ENCODE results near the gene HIVEP2.

HIVEP2 gene

DNA sequence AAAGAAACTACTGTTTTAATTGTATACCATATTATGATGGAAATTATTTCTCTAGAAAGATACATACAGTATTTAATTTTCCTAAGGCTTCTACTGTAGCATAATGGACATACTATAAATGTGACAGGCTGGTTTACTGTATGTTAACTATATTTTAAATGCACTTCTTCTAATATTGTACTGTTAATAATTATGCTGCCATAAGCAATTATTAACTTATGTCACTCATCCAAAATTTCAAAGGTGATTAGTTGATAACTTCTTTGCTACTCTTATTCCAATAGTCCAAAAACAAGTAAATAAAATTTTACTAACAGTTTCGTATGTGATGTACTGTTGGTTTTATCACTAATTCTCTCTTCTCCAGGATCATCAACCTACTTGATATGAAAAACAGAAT, 28.1 kb downstream of the HIVEP2 start:
- no peak for DNase-seq

DNA sequence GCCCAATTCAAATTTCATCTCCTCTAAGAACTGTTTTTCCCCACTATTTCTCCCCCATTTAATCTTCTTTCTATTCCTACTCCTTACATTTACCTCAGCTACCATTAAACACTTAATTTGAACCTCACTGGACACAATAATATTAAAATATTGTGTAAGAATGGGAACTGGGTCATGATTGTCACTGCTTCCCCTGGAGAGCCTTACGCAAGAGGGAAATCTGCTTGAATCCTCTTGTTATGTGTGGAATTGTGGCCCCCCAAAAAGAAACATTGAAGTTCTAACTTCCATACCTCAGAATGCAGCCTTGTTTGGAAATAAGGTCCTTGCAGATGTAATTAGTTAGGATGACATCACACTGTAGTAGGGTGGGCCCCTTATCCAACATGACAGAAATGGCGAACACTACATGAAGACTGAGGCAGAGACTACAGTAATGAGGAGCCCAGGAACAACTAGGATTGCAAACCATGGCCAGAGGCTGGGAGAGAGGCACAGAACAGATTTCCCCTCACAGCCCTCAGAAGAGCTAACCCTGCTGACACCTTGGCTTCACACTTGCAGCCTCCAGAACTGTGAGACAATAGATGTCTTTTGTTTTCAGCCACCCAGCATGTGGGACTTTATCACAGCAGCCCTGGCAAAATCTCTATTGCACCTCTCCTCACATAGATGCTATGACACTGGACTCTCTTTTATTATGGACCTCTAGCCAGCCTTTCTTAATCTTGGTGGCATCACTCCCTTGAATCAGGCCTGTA, 29.9 kb downstream of the HIVEP2 start:
- DNase-seq = no peak

DNA sequence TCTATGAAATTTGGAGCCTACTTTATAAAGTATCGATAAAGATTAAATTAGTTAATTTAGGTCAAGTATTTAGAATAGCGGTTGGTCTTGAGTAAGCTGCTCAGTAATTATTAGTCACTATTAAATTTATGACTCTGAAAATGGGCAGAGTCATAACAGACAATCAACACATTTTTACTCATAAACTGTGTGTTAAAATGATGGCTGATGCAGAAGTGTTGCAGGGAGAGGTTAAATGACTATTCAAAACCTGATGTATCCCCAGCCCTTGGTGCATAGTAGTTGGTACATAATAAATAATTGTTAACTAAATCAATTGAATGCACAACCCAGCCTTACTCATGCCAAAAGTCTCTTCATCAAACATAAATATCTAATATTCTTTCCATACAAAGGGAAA, 30.6 kb downstream of the HIVEP2 start:
- no peak for DNase-seq

DNA sequence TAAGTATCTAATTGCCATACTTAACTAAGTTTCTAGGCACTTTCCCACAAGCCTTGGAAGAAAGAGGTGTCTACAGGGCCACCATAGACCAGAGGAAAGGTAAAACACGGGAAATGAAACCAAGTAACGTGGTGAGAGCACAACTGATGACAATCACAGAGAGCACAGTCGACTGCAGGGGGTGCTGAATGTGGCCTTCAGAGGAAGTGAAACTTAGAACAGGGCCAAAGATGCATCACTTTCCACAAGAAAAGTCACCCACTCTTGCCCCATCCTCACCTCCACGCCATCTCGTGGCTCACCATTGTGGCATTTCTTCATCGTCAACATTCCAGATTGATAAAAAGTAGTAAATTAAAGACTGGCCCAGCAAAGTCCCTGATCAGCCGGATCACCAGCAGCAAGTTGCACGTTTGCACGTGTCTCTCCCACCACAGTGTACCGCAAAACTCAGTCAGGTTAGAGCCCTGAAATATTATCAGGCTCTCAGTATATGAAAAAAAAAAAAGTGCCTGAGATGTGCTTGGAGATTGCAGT, 31.4 kb downstream of the HIVEP2 start:
- DNase-seq = no peak

- no peak for DNase-seq
Measured at GRCh38 chr6:142913036-142913510, 31.9 kb downstream of the HIVEP2 start.

GRCh38 chr6:142912125-142912524, 32.9 kb downstream of the HIVEP2 start:
- no peak for DNase-seq

- no peak for DNase-seq
Measured at GRCh38 chr6:142911430-142911829, 33.5 kb downstream of the HIVEP2 start.

GRCh38 chr6:142909686-142910085, 35.3 kb downstream of the HIVEP2 start:
- no peak for DNase-seq

DNA sequence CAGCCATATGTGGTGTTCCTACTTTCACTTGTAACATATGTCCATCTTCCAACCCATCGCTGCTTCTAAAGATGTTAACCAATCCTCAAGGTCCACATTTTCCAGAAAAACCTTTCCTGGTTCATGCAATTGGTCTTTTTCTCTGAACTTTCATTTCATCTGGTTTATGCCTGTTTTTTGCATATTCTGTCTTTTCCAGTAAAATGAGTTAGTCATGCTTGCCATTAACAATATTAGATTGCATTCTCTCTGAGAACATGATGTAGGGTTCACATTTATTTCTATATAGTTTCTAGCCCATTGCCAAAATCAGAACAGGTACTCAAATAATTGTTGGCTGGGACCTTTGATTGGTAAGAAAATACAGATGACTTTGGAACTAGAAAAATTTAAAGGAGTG, 36.7 kb downstream of the HIVEP2 start:
- no peak for DNase-seq

- DNase-seq = no peak
Measured at GRCh38 chr6:142907544-142907943, 37.4 kb downstream of the HIVEP2 start.

GRCh38 chr6:142906945-142907470, 38.0 kb downstream of the HIVEP2 start:
- DNase-seq = no peak

GRCh38 chr6:142903812-142904211, 41.2 kb downstream of the HIVEP2 start:
- DNase-seq = no peak

GRCh38 chr6:142902636-142903053, 42.3 kb downstream of the HIVEP2 start:
- DNase-seq = peak; percentile 17

DNA sequence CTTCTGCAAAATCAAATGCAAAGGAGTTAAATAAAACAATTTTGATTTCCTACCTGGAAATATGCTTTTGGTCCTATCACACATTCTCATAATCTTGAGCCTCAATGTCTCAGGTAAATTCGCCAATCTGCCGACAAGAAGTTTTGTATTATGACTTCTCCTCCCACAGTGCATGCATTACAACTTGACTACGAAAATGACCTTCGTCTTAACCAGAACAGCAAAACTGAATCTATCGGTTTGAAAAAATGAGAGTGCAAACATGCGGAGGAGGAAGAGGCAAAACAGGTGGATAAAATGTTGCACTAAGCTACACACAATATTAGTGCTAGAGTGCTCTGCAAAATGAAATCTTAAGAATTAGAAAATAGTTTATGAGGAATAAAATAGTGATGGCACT, 43.4 kb downstream of the HIVEP2 start:
- no peak for DNase-seq

DNA sequence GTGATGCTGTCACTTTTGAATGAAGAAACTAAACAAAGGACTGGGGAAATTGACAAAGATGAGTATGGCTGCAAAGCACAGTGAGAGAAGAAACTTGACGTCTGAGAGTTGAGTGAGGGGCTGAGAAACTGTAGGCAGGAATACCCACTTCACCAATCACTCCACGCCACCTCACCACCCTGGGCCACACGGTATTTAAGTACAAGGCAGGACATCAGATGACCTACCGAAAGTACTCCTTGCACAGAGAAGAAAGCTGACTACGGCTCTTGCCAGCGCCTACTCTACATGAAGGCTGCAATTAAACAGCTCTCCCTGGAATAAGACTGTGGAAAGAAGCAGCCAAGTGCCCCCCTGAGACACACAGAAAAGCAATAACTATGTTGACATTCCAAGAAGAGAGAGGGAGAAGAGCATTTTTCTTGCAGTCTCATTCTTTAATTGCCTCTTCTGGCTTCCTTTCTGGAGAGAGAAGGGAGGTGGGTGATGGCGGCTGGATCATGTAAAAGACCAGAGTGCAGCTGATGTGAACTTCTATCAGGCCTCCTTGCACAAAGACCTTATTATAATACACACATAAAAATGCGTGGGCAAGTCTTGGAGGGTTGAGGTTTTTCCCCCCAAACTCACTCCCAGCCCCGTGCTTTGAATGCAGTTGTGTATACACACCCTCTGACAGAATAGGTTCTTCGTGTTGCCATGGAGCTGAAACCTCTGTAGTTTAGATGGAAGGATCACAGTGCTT, 44.6 kb downstream of the HIVEP2 start:
- DNase-seq = no peak

DNA sequence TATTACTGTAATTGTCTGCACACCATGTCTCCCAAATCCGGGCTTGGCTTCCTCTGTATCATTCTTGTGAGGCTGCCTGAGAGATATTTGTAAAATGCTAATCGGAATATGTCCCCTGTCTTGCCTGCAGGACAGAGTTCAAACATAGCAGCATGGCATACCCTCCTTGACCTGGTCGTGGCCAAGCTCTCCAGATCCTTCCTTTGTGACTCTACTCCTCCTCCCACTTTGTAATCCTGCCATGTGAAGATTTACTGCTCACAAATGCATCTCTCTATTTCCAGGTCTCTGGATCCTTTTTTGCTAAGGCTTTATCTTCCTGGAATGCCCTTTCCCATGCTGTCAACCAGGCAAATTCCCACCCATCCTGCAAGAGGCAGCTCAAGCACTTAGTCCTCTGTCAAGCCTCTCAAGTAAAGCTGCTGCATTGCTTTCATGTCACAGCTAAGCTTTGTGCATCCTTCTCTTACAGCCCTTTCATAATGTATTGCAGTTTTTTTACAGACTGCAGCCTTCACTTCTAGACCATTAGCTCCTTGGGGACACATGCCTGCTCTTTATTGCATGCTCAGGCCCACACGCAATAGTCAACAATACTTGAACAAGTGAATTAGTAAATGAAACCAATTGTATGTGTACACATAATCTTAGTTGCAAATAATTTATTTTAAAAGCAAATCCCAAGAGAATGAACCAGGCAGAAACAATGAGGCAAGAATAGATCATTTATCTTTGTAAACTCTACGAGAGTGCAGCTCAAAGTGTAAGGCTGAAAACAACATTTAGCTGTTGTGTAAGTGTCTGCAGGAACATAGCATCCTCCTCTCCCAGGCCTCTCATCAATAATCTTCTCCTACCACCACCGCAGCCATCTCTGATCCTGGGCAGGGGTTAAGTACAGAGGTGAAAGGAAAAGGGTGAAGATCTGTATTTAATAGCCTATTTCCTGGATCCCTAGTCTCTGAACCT, 45.8 kb downstream of the HIVEP2 start:
- DNase-seq = no peak

DNA sequence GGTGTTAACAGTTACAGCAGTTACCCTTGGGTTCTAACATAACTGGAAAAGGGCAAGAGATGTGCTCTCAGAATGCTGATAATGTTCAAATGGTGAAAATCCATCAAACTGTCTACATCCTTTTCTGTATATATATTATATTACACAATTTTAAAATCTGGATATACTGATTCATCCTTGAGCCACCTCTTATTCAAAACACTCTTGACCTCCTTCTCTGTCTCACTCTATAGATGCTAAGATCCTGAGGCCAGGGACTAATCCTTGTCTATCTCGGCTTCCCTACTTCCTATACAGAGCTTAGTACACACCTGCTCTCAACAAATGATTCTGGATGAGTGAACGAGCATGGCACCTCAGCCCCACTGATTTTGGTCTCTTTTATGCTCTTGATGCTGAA, 47.3 kb downstream of the HIVEP2 start:
- DNase-seq = no peak

- DNase-seq = no peak
Measured at GRCh38 chr6:142896732-142897131, 48.2 kb downstream of the HIVEP2 start.

DNA sequence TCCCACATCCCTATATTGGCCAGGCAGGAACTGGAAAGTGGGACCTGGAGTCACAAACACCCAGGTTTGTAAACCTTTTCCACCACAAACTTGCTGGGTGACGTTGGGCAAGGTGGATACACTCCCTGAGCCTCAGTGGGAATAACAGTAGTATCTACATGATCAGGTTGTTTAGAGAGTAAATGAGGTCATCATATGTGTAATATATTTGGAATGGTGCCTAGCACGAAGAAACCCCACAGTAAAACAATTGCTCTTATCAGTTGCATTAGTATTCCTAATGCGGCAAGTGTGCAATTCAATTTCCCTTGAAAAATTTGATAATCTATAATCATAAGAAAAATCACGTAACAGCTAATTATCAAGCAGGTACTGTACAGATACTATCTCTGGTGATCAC, 51.9 kb downstream of the HIVEP2 start:
- no peak for DNase-seq

DNA sequence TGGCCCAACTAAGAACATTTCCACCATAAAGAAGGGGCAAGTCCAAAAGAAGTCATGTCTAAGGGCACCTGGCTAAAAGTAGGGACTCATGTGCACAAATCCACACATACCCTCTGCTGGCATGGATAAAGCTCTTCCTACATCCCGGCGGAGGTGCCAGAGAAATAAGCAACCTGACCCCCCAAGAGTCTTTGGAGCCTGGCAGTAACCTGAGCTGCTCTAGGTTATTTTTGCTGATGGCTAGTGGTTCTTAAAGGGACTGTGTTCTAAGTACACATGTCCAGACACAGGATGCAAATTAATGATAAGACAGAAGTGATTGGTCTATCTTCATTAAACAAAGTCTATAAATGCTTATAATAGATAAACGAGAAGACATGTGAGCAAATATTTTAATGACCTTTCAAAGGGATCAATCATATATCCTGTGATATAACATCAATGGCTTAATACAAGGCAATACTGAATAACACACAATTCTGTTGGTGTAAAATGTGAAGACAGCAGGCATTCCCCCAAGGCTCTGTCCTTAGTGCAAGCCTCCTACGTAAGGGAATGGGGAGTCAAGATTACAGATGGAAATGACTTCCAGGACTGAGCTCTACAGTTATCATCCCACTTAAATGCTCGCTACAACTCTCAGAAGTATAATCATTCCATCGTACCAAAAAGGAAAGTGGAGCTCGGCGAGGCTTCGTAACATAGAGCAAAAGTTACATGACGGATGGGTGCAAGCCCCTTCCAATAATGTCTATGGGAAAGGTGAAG, 52.5 kb downstream of the HIVEP2 start:
- DNase-seq = no peak

- no peak for DNase-seq
Measured at GRCh38 chr6:142891454-142891853, 53.5 kb downstream of the HIVEP2 start.

DNA sequence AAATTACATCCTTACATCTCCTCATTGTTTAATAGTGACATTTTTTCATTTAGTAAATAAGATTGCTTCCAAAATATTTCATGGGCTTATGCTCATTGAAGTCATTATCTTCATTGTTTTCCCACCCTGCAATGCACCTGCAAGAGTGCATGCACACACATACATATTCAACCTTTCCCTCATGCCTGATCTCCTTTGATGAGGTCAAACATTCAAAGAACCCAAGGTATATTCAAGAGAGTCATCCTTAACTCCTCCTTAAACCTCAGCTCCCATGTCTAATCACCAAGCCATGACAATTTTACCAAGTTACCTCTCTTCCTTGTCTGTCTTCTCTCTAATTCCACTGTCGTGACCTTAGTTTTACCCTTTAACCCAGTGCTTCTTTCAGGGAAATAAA, 56.5 kb downstream of the HIVEP2 start:
- no peak for DNase-seq
